ENCODE results near the gene ZNF280B.

GRCh38 chr22:22552630-22553029 is 44.1 kb upstream of the ZNF280B start:
- no peak for TF ChIP-seq POLR2A (IDR thresholded peaks at IDR 0.05; ENCODE audit: extremely low read depth, insufficient read length)
- TF ChIP-seq, protein P1, sequence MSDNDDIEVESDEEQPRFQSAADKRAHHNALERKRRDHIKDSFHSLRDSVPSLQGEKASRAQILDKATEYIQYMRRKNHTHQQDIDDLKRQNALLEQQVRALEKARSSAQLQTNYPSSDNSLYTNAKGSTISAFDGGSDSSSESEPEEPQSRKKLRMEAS (IDR thresholded peaks at IDR 0.05; ENCODE audit: low read depth, low read length), result no peak
- TF ChIP-seq, protein P2, sequence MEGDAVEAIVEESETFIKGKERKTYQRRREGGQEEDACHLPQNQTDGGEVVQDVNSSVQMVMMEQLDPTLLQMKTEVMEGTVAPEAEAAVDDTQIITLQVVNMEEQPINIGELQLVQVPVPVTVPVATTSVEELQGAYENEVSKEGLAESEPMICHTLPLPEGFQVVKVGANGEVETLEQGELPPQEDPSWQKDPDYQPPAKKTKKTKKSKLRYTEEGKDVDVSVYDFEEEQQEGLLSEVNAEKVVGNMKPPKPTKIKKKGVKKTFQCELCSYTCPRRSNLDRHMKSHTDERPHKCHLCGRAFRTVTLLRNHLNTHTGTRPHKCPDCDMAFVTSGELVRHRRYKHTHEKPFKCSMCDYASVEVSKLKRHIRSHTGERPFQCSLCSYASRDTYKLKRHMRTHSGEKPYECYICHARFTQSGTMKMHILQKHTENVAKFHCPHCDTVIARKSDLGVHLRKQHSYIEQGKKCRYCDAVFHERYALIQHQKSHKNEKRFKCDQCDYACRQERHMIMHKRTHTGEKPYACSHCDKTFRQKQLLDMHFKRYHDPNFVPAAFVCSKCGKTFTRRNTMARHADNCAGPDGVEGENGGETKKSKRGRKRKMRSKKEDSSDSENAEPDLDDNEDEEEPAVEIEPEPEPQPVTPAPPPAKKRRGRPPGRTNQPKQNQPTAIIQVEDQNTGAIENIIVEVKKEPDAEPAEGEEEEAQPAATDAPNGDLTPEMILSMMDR (IDR thresholded peaks at IDR 0.05; ENCODE audit: low read depth, low read length), result peak; percentile 8
- TF ChIP-seq MYC (IDR thresholded peaks at IDR 0.05; ENCODE audit: low read depth, low read length), result no peak
